Neural progenitor cell (in vitro differentiated cells): ENCODE data around the gene KIF16B.

Source experiments
- EZH2 ChIP-seq: fragments of 200-600 bp; sonication (generic); IDR thresholded peaks from 2 replicates; pipeline ENCODE4 v1.6.1; 2017; ENCODE audit warnings: antibody characterized with exemption, mild to moderate bottlenecking, moderate library complexity
- EZH2phosphoT487 ChIP-seq: fragments of 200-600 bp; sonication (generic); IDR thresholded peaks from 2 replicates; pipeline ENCODE4 v1.6.1; 2017; ENCODE audit warnings: antibody characterized with exemption
- TF ChIP-seq, protein P1 (sequence below): fragments of 200-600 bp; sonication (generic); IDR thresholded peaks from 2 replicates; pipeline ENCODE4 v1.5.1; 2017; ENCODE audit warnings: antibody characterized with exemption, mild to moderate bottlenecking

DNA sequence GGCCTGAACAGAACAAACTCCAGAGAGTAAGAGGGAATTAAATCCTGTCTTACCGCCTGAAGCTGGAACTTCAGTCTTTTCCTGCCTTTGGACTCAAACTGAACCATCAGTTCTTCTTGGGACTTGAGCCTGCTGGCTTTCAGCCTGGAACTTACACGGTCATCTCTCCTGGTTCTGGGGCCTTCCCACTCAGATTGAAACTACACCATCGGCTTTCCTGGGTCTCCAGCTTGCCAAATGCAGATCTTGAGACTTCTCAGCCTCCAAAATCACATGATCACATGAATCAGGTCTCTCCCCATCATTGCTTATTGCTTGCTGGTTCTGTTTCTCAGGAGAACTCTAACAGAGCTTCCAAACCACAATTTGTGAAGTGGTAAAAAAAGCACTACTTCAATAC, 276.3 kb downstream of the KIF16B start:
- TF ChIP-seq, protein P1, sequence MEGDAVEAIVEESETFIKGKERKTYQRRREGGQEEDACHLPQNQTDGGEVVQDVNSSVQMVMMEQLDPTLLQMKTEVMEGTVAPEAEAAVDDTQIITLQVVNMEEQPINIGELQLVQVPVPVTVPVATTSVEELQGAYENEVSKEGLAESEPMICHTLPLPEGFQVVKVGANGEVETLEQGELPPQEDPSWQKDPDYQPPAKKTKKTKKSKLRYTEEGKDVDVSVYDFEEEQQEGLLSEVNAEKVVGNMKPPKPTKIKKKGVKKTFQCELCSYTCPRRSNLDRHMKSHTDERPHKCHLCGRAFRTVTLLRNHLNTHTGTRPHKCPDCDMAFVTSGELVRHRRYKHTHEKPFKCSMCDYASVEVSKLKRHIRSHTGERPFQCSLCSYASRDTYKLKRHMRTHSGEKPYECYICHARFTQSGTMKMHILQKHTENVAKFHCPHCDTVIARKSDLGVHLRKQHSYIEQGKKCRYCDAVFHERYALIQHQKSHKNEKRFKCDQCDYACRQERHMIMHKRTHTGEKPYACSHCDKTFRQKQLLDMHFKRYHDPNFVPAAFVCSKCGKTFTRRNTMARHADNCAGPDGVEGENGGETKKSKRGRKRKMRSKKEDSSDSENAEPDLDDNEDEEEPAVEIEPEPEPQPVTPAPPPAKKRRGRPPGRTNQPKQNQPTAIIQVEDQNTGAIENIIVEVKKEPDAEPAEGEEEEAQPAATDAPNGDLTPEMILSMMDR: no peak
- TF ChIP-seq EZH2phosphoT487 (no peak), EZH2 (no peak)
